ENCODE data around the gene ZNF652. TPM values are rescaled to one million over a fixed set of nuclear protein-coding genes. Genes with fewer than 3 reads are reported as not detected.

Gene ZNF652
- total RNA-seq, 4 donors from 2014 or later, result 58.8 to 124 (median 103) TPM

- TF ChIP-seq CTCF (IDR thresholded peaks at IDR 0.05) (no peak), POLR2A (IDR thresholded peaks at IDR 0.05) (no peak)
- WGBS, 2 donors, result 72 to 73% methylated on average over 3 of the region's 3 CpGs
- H3K4me3 ChIP-seq (ENCODE audit: low read depth, poor library complexity, severe bottlenecking), result no peak overlapping the region
Measured at GRCh38 chr17:49297141-49297540, 64.9 kb downstream of the ZNF652 start.

GRCh38 chr17:49294122-49294521 lies 67.9 kb downstream of the ZNF652 start:
- TF ChIP-seq POLR2A (IDR thresholded peaks at IDR 0.05) (no peak), CTCF (IDR thresholded peaks at IDR 0.05) (no peak)
- no peak overlapping the region for H3K4me3 ChIP-seq (ENCODE audit: low read depth, poor library complexity, severe bottlenecking)
- 82 to 86% methylated on average over 3 of the region's 3 CpGs for WGBS, 2 donors
- intact Hi-C loops (cut with DNase I; ENCODE audit: low total_unique reads), result no loop called here
- no peak for DNase-seq (ENCODE audit: low spot score in 2 of 2)

More at GRCh38 chr17:49297141-49297540, 64.9 kb downstream of the ZNF652 start:
- intact Hi-C loops (cut with DNase I; ENCODE audit: low total_unique reads), result no loop called here
- DNase-seq (ENCODE audit: low spot score in 2 of 2), result no peak

GRCh38 chr17:49292901-49293300 lies 69.1 kb downstream of the ZNF652 start:
- no peak for DNase-seq (ENCODE audit: low spot score in 2 of 2)
- H3K4me3 ChIP-seq (ENCODE audit: low read depth, poor library complexity, severe bottlenecking), result no peak overlapping the region
- intact Hi-C loops (cut with DNase I; ENCODE audit: low total_unique reads), result no loop called here
- TF ChIP-seq CTCF (IDR thresholded peaks at IDR 0.05), result no peak
- no peak for TF ChIP-seq POLR2A (IDR thresholded peaks at IDR 0.05)

GRCh38 chr17:49291929-49292328 lies 70.1 kb downstream of the ZNF652 start:
- DNase-seq (ENCODE audit: low spot score in 2 of 2), result no peak
- intact Hi-C loops (cut with DNase I; ENCODE audit: low total_unique reads), result no loop called here
- TF ChIP-seq POLR2A (IDR thresholded peaks at IDR 0.05), result no peak
- TF ChIP-seq CTCF (IDR thresholded peaks at IDR 0.05), result no peak
- H3K4me3 ChIP-seq (ENCODE audit: low read depth, poor library complexity, severe bottlenecking), result no peak overlapping the region

- WGBS, 2 donors, result 44 to 47% methylated on average over 4 of the region's 4 CpGs
- intact Hi-C loops (cut with DNase I; ENCODE audit: low total_unique reads), result no loop called here
- TF ChIP-seq POLR2A (IDR thresholded peaks at IDR 0.05) (no peak), CTCF (IDR thresholded peaks at IDR 0.05) (no peak)
- H3K4me3 ChIP-seq (ENCODE audit: low read depth, poor library complexity, severe bottlenecking), result no peak overlapping the region
- DNase-seq (ENCODE audit: low spot score in 2 of 2), result no peak
Measured at GRCh38 chr17:49290690-49291359, 71.2 kb downstream of the ZNF652 start.

- intact Hi-C loops (cut with DNase I; ENCODE audit: low total_unique reads), result no loop called here
- 68 to 79% methylated on average over 1 of the region's 1 CpG for WGBS, 2 donors
- DNase-seq (ENCODE audit: low spot score in 2 of 2), result no peak
- H3K4me3 ChIP-seq (ENCODE audit: low read depth, poor library complexity, severe bottlenecking), result no peak overlapping the region
- no peak for TF ChIP-seq CTCF (IDR thresholded peaks at IDR 0.05)
- no peak for TF ChIP-seq POLR2A (IDR thresholded peaks at IDR 0.05)
Measured at GRCh38 chr17:49288388-49288787, 73.7 kb downstream of the ZNF652 start.

Measured in lower leg skin (tissue), 4 donors.